DOHH2 (cell line): ENCODE measurements around the gene PRRT1B.

ENCODE experiments used
- H3F3A ChIP-seq: fragments of 200-600 bp; sonication (generic), shearing (Covaris generic); 2 replicates; pipeline ENCODE4 v1.6.0; 2016; ENCODE audit warnings: antibody characterized with exemption, mild to moderate bottlenecking; ENCODE audit not compliant: control insufficient read depth, insufficient read depth
- H3K27ac ChIP-seq: fragments of 200-600 bp; sonication (generic); 2 replicates; pipeline ENCODE4 v1.5.1; 2014; ENCODE audit warnings: low read depth, mild to moderate bottlenecking, low read length, moderate library complexity
- H3K27me3 ChIP-seq: fragments of 200-600 bp; sonication (generic); 2 replicates; pipeline ENCODE4 v1.6.1; 2014; ENCODE audit warnings: mild to moderate bottlenecking, low read length, mixed read lengths; ENCODE audit not compliant: control insufficient read depth
- H3K36me3 ChIP-seq: fragments of 200-600 bp; sonication (generic); 2 replicates; pipeline ENCODE4 v1.6.1; 2014; ENCODE audit warnings: mild to moderate bottlenecking, low read length, moderate library complexity, mixed read lengths; ENCODE audit not compliant: control insufficient read depth
- H3K4me1 ChIP-seq: fragments of 200-600 bp; sonication (generic); 2 replicates; pipeline ENCODE4 v1.6.1; 2014; ENCODE audit warnings: mild to moderate bottlenecking, low read length, mixed read lengths; ENCODE audit not compliant: control insufficient read depth
- H3K4me2 ChIP-seq: fragments of 200-600 bp; sonication (generic); 2 replicates; pipeline ENCODE4 v1.6.0; 2014; ENCODE audit warnings: mild to moderate bottlenecking, low read length, moderate library complexity
- H3K4me3 ChIP-seq: fragments of 200-600 bp; sonication (generic); 2 replicates; pipeline ENCODE4 v1.5.1; 2014; ENCODE audit warnings: mild to moderate bottlenecking, low read length, mixed read lengths
- H3K79me2 ChIP-seq: fragments of 200-600 bp; sonication (generic); 2 replicates; pipeline ENCODE4 v1.6.1; 2014; ENCODE audit warnings: mild to moderate bottlenecking, low read length, mixed read lengths; ENCODE audit not compliant: control insufficient read depth
- H3K9me2 ChIP-seq: fragments of 200-600 bp; sonication (generic); replicated peaks from 2 replicates; pipeline ENCODE4 v1.6.1; 2014; ENCODE audit warnings: mild to moderate bottlenecking, low read length, mixed read lengths; ENCODE audit not compliant: control insufficient read depth
- H3K9me3 ChIP-seq: fragments of 200-600 bp; sonication (generic); 2 replicates; pipeline ENCODE4 v1.6.1; 2014; ENCODE audit warnings: antibody characterized with exemption, low read length, mixed read lengths; ENCODE audit not compliant: control insufficient read depth, insufficient read depth
- H4K20me1 ChIP-seq: fragments of 200-600 bp; sonication (generic); 2 replicates; pipeline ENCODE4 v1.6.0; 2014; ENCODE audit warnings: low read depth, mild to moderate bottlenecking, antibody characterized with exemption, low read length, moderate library complexity; ENCODE audit not compliant: control insufficient read depth, insufficient read depth
- EZH2phosphoT487 ChIP-seq: fragments of 200-600 bp; sonication (generic); IDR thresholded peaks from 2 replicates; pipeline ENCODE4 v1.6.1; 2017; ENCODE audit warnings: borderline replicate concordance, mild to moderate bottlenecking, antibody characterized with exemption, low read length, moderate library complexity, mixed read lengths
- TF ChIP-seq, protein P1 (sequence below): fragments of 200-600 bp; sonication (generic); IDR thresholded peaks from one replicate; pipeline ENCODE4 v1.5.1; 2014; ENCODE audit warnings: antibody characterized with exemption, mild to moderate bottlenecking, low read depth, low read length; ENCODE audit not compliant: poor library complexity, severe bottlenecking

The PRRT1B gene

DNA sequence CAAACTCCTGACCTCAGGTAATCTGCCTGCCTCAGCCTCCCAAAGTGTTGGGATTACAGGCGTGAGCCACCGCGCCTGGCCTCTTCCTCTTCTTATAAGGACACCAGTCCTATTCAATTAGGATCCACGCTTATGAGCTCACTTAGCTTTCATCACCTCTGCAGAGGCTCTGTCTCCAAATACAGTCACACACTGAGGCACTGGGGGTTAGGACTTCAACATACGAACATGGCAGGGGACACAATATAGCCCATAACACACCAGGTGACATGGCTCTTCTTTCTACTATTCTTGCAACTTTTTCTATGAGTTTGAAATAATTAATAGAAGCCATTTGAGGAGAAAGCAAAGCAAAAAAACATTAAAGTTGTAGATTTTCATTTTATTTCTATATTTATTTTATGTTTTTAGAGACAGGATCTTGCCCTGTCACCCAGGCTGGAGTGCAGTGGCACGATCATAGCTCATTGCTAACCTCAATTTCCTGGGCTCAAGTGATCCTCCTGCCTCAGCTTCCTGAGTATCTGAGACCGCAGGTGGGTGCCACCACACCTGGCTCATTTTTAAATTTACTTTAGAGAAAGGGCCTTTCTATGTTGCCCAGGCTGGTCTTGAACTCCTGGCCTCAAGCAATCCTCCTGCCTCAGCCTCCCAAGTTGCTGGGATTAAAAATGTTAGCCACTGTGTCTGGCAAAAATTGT is 6.0 kb upstream of the PRRT1B start:
- Histone ChIP-seq H3K4me3 (no peak overlapping the region), H3K4me1 (peaks cover 17% of the 10 kb centered on the region), H3F3A (no peaks in the 10 kb centered on the region), H3K9me2 (no peaks in the 10 kb centered on the region), H3K4me2 (no peak overlapping the region), H3K79me2 (no peaks in the 10 kb centered on the region), H4K20me1 (no peaks in the 10 kb centered on the region), H3K36me3 (no peaks in the 10 kb centered on the region), H3K9me3 (peaks cover 6% of the 10 kb centered on the region), H3K27me3 (no peaks in the 10 kb centered on the region), H3K27ac (no peak overlapping the region)
- TF ChIP-seq, protein P1, sequence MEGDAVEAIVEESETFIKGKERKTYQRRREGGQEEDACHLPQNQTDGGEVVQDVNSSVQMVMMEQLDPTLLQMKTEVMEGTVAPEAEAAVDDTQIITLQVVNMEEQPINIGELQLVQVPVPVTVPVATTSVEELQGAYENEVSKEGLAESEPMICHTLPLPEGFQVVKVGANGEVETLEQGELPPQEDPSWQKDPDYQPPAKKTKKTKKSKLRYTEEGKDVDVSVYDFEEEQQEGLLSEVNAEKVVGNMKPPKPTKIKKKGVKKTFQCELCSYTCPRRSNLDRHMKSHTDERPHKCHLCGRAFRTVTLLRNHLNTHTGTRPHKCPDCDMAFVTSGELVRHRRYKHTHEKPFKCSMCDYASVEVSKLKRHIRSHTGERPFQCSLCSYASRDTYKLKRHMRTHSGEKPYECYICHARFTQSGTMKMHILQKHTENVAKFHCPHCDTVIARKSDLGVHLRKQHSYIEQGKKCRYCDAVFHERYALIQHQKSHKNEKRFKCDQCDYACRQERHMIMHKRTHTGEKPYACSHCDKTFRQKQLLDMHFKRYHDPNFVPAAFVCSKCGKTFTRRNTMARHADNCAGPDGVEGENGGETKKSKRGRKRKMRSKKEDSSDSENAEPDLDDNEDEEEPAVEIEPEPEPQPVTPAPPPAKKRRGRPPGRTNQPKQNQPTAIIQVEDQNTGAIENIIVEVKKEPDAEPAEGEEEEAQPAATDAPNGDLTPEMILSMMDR = no peak
- no peak for TF ChIP-seq EZH2phosphoT487

DNA sequence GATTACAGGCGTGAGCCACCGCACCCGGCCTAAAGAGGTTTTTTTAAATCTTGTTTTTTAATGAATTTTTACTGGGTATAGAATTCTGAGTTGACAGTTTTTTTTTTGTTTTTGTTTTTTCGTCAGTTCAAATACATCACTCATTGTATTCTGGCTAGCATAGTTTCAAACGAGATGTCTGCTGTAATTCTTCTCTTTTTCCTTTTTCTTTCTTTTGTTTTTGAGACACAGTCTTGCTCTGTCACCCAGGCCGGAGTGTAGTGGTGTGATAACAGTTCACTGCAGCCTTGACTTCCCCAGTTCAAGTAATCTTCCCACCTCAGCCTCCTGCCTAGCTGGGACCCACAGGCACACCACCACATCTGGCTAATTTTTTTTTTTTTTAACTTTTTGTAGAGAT is 2.2 kb upstream of the PRRT1B start:
- Histone ChIP-seq H3K9me2 (no peaks in the 10 kb centered on the region), H3K4me2 (no peak overlapping the region), H3K27ac (no peak overlapping the region), H3K79me2 (no peaks in the 10 kb centered on the region), H3F3A (no peaks in the 10 kb centered on the region), H3K27me3 (no peaks in the 10 kb centered on the region), H4K20me1 (no peaks in the 10 kb centered on the region), H3K36me3 (no peaks in the 10 kb centered on the region), H3K4me3 (no peak overlapping the region), H3K4me1 (peaks cover 9% of the 10 kb centered on the region), H3K9me3 (peaks cover 6% of the 10 kb centered on the region)
- no peak for TF ChIP-seq EZH2phosphoT487
- TF ChIP-seq, protein P1 = no peak

DNA sequence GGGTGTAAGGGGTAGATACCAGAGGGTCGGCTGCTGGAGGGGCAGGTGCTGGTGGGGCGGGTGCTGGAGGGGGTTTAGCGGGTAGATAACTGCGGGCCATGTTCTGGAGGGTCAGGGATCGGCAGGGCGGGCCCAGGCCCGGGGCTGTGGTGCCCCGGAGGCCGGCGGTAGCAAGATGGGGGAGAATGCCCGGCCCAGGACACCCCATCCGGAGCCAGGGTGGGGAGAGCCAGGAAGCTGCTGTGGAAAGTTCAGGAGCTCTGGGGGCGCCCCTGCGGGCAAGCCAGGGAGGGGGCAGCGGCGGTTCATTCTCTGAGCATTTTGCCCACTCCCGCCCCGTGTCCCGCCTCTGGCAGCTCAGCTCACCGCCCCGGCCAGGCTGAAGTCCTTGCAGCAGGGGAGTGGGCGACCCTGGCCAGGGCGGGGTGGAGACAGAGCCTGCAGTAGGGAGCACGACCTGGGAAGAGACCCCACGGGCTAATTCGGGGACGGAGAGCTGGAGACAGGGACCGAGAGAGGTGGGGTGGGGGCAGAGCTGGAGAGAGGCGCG is 538 bp downstream of the PRRT1B start:
- Histone ChIP-seq H3K27ac (no peak overlapping the region), H3K27me3 (no peaks in the 10 kb centered on the region), H3K9me3 (peaks cover 6% of the 10 kb centered on the region), H3K4me1 (no peaks in the 10 kb centered on the region), H3K4me3 (no peak overlapping the region), H3F3A (no peaks in the 10 kb centered on the region), H3K9me2 (no peaks in the 10 kb centered on the region), H3K36me3 (no peaks in the 10 kb centered on the region), H3K79me2 (no peaks in the 10 kb centered on the region), H3K4me2 (no peak overlapping the region), H4K20me1 (no peaks in the 10 kb centered on the region)
- TF ChIP-seq, protein P1 = no peak
- TF ChIP-seq EZH2phosphoT487 = no peak
